Liver (tissue), 3 donors: ENCODE results near the gene CTTN.

Experiments used
- CTCF ChIP-seq: fragments of 150-350 bp; IDR thresholded peaks from 2 replicates; pipeline ENCODE4 v1.5.1; 2017; ENCODE audit warnings: improper control_type of control experiment, low read depth, low read length; ENCODE audit not compliant: missing input control
- EGR1 ChIP-seq, 2 donors: IDR thresholded peaks; 2 replicates each; pipeline ENCODE4 v1.6.1; 2016 to 2018; ENCODE audit warnings: antibody characterized with exemption in 2 of 2, low read depth in 2 of 2
- GABPA ChIP-seq, 2 donors: IDR thresholded peaks in 1 of 2; conservative IDR thresholded peaks in 1 of 2; 2 replicates each; pipeline ENCODE4 v1.6.1; 2016; ENCODE audit warnings: antibody characterized with exemption in 2 of 2, mild to moderate bottlenecking in 1 of 2, moderate library complexity in 1 of 2
- JUND ChIP-seq, 2 donors: IDR thresholded peaks; 2 replicates each; pipeline ENCODE4 v1.6.1; 2016; ENCODE audit warnings: antibody characterized with exemption in 2 of 2
- REST ChIP-seq: IDR thresholded peaks from 2 replicates; pipeline ENCODE4 v1.6.1; 2016; ENCODE audit warnings: antibody characterized with exemption, mild to moderate bottlenecking
- SP1 ChIP-seq: IDR thresholded peaks from 2 replicates; pipeline ENCODE4 v1.6.1; 2018; ENCODE audit warnings: antibody characterized with exemption, mild to moderate bottlenecking
- YY1 ChIP-seq: IDR thresholded peaks from 2 replicates; pipeline ENCODE4 v1.6.1; 2016; ENCODE audit warnings: antibody characterized with exemption, mild to moderate bottlenecking
- donor health status: healthy.
- donor health status: healthy.

- TF ChIP-seq CTCF (no peak), YY1 (no peak), EGR1 (IDR thresholded peaks at IDR 0.05; ENCODE audit: low read depth in 2 of 2) (no peak), REST (no peak), JUND (IDR thresholded peaks at IDR 0.05) (no peak), SP1 (no peak), GABPA (IDR thresholded peaks at IDR 0.05 in 1 of 2, conservative IDR thresholded peaks at IDR 0.05 in 1 of 2) (no peak)
Observed at GRCh38 chr11:70407814-70408213, 9.5 kb downstream of the CTTN start.
